Gastrocnemius medialis (tissue), 4 donors: Measurements from ENCODE around the gene MYO16.

ENCODE experiments used
- CTCF ChIP-seq, 5 experiments: fragments of 450-650 bp in 3 of 5; fragments of 200-600 bp in 2 of 5; sonication (generic) in 2 of 5; IDR thresholded peaks in 4 of 5; conservative IDR thresholded peaks in 1 of 5; 1 replicate in 4 of 5; 2 replicates in 1 of 5; pipeline ENCODE4 v1.5.1; 2016 to 2019; ENCODE audit warnings: antibody characterized with exemption in 5 of 5, mild to moderate bottlenecking in 3 of 5, moderate library complexity in 3 of 5
- POLR2A ChIP-seq, 2 donors: fragments of 450-650 bp; IDR thresholded peaks; one replicate each; pipeline ENCODE4 v1.6.1; 2017; ENCODE audit warnings: antibody characterized with exemption in 2 of 2, mild to moderate bottlenecking in 2 of 2, moderate library complexity in 2 of 2

- TF ChIP-seq POLR2A (IDR thresholded peaks at IDR 0.05) (no peak), CTCF (IDR thresholded peaks at IDR 0.05 in 4 of 5, conservative IDR thresholded peaks at IDR 0.05 in 1 of 5) (no peak)
These were observed 500.9 kb downstream of the MYO16 start for GRCh38 chr13:109130093-109130835.
